Measurements from ENCODE around the gene ALG12.

The ALG12 gene

GRCh38 chr22:49907807-49908206 is 10.4 kb downstream of the ALG12 start:
- Histone ChIP-seq H4K20me1 (ENCODE audit: insufficient read depth, low read length) (no peaks in the 10 kb centered on the region), H2AFZ (ENCODE audit: low read length) (no peak overlapping the region), H3K9me2 (ENCODE audit: low read depth, low read length) (no peaks in the 10 kb centered on the region), H3K27ac (ENCODE audit: low read depth, low read length, poor library complexity, severe bottlenecking) (no peak overlapping the region), H3K9me3 (ENCODE audit: low read length) (no peaks in the 10 kb centered on the region), H3K36me3 (ENCODE audit: insufficient read depth, low read length) (peaks cover 69% of the 10 kb centered on the region), H3K4me1 (ENCODE audit: insufficient read depth, low read length, severe bottlenecking) (no peaks in the 10 kb centered on the region), H3F3A (ENCODE audit: insufficient read depth, low read length) (no peaks in the 10 kb centered on the region), H3K4me2 (ENCODE audit: low read length) (no peak overlapping the region), H3K4me3 (ENCODE audit: low read depth, low read length, poor library complexity, severe bottlenecking) (no peak overlapping the region), H3K9ac (ENCODE audit: low read length) (no peak overlapping the region), H3K79me2 (ENCODE audit: insufficient read depth, low read length) (no peaks in the 10 kb centered on the region), H3K27me3 (ENCODE audit: insufficient read depth, low read length) (no peaks in the 10 kb centered on the region)
- TF ChIP-seq EZH2 (IDR thresholded peaks at IDR 0.05; ENCODE audit: borderline replicate concordance, low read length) (no peak), CTCF (IDR thresholded peaks at IDR 0.05; ENCODE audit: low read length) (no peak)

GRCh38 chr22:49906799-49907290 is 11.4 kb downstream of the ALG12 start:
- Histone ChIP-seq H3F3A (ENCODE audit: insufficient read depth, low read length) (no peaks in the 10 kb centered on the region), H3K4me3 (ENCODE audit: low read depth, low read length, poor library complexity, severe bottlenecking) (no peak overlapping the region), H3K27me3 (ENCODE audit: insufficient read depth, low read length) (no peaks in the 10 kb centered on the region), H3K4me2 (ENCODE audit: low read length) (no peak overlapping the region), H2AFZ (ENCODE audit: low read length) (no peak overlapping the region), H3K9me3 (ENCODE audit: low read length) (no peaks in the 10 kb centered on the region), H3K9ac (ENCODE audit: low read length) (no peak overlapping the region), H3K79me2 (ENCODE audit: insufficient read depth, low read length) (no peaks in the 10 kb centered on the region), H4K20me1 (ENCODE audit: insufficient read depth, low read length) (no peaks in the 10 kb centered on the region), H3K9me2 (ENCODE audit: low read depth, low read length) (no peaks in the 10 kb centered on the region), H3K27ac (ENCODE audit: low read depth, low read length, poor library complexity, severe bottlenecking) (no peak overlapping the region), H3K36me3 (ENCODE audit: insufficient read depth, low read length) (peaks cover 68% of the 10 kb centered on the region), H3K4me1 (ENCODE audit: insufficient read depth, low read length, severe bottlenecking) (no peaks in the 10 kb centered on the region)
- no peak for TF ChIP-seq EZH2 (IDR thresholded peaks at IDR 0.05; ENCODE audit: borderline replicate concordance, low read length)
- TF ChIP-seq CTCF (IDR thresholded peaks at IDR 0.05; ENCODE audit: low read length), result no peak

GRCh38 chr22:49906071-49906798 is 12.0 kb downstream of the ALG12 start:
- H3K9me3 ChIP-seq (ENCODE audit: low read length), result no peaks in the 10 kb centered on the region
- H4K20me1 ChIP-seq (ENCODE audit: insufficient read depth, low read length), result no peaks in the 10 kb centered on the region
- no peaks in the 10 kb centered on the region for H3F3A ChIP-seq (ENCODE audit: insufficient read depth, low read length)
- peaks cover 70% of the 10 kb centered on the region for H3K36me3 ChIP-seq (ENCODE audit: insufficient read depth, low read length)
- no peaks in the 10 kb centered on the region for H3K9me2 ChIP-seq (ENCODE audit: low read depth, low read length)
- no peak overlapping the region for H3K4me2 ChIP-seq (ENCODE audit: low read length)
- no peak overlapping the region for H3K27ac ChIP-seq (ENCODE audit: low read depth, low read length, poor library complexity, severe bottlenecking)
- H3K9ac ChIP-seq (ENCODE audit: low read length), result no peak overlapping the region
- no peak overlapping the region for H2AFZ ChIP-seq (ENCODE audit: low read length)
- no peak overlapping the region for H3K4me3 ChIP-seq (ENCODE audit: low read depth, low read length, poor library complexity, severe bottlenecking)
- no peak for TF ChIP-seq CTCF (IDR thresholded peaks at IDR 0.05; ENCODE audit: low read length)
- no peak for TF ChIP-seq EZH2 (IDR thresholded peaks at IDR 0.05; ENCODE audit: borderline replicate concordance, low read length)
- H3K27me3 ChIP-seq (ENCODE audit: insufficient read depth, low read length), result no peaks in the 10 kb centered on the region
- no peaks in the 10 kb centered on the region for H3K4me1 ChIP-seq (ENCODE audit: insufficient read depth, low read length, severe bottlenecking)
- no peaks in the 10 kb centered on the region for H3K79me2 ChIP-seq (ENCODE audit: insufficient read depth, low read length)
